Keratinocyte (primary cell): Measurements from ENCODE around the gene PRRC1. TPM values are rescaled to one million over a fixed set of nuclear protein-coding genes. Genes with fewer than 3 reads are reported as not detected.

Source experiments
- DNase-seq: peaks from one replicate; pipeline ENCODE4 v3.0.0-alpha.2; 2011; ENCODE audit warnings: low read depth, missing footprints, low spot score
- FAIRE-seq: peaks from 2 replicates; lab custom pipeline; 2011; peaks lifted over from hg19 to GRCh38; lab: Jason Lieb, UNC
- H2AFZ ChIP-seq: 2 replicates; pipeline ENCODE4 v1.6.0; 2012; ENCODE audit warnings: low read length, control low read depth, inconsistent platforms; ENCODE audit not compliant: control insufficient read depth
- H3K27ac ChIP-seq: 2 replicates; pipeline ENCODE4 v1.5.1; 2011; ENCODE audit warnings: low read length; ENCODE audit not compliant: control insufficient read depth, insufficient read depth
- H3K27me3 ChIP-seq: 3 replicates; pipeline ENCODE4 v1.6.0; 2011; ENCODE audit warnings: low read length; ENCODE audit not compliant: control insufficient read depth, insufficient read depth; ENCODE audit errors: extremely low read depth
- H3K36me3 ChIP-seq, 2 experiments: 2 replicates in 1 of 2; 3 replicates in 1 of 2; pipeline ENCODE4 v1.5.1; 2011; ENCODE audit warnings: low read length in 2 of 2, mild to moderate bottlenecking in 1 of 2; ENCODE audit not compliant: control insufficient read depth in 2 of 2, insufficient read depth in 2 of 2; ENCODE audit errors: extremely low read depth in 1 of 2
- H3K4me1 ChIP-seq: 3 replicates; pipeline ENCODE4 v1.5.1; 2011; ENCODE audit warnings: low read length; ENCODE audit not compliant: control insufficient read depth, insufficient read depth; ENCODE audit errors: extremely low read depth
- H3K4me2 ChIP-seq: 3 replicates; pipeline ENCODE4 v1.6.0; 2011; ENCODE audit warnings: low read depth, low read length; ENCODE audit not compliant: control insufficient read depth, insufficient read depth; ENCODE audit errors: extremely low read depth
- H3K4me3 ChIP-seq, 3 experiments: fragments of 200-600 bp in 1 of 3; sonication (generic) in 1 of 3; 2 replicates in 2 of 3; 3 replicates in 1 of 3; pipeline ENCODE4 v1.5.1; 2011 to 2016; ENCODE audit warnings: low read length in 3 of 3, mild to moderate bottlenecking in 3 of 3, control low read depth in 2 of 3, inconsistent platforms in 1 of 3, low read depth in 1 of 3, mixed read lengths in 1 of 3, mixed run types in 1 of 3, moderate library complexity in 1 of 3; ENCODE audit not compliant: control insufficient read depth in 2 of 3, insufficient read depth in 2 of 3; ENCODE audit errors: extremely low read depth in 1 of 3
- H3K79me2 ChIP-seq: 2 replicates; pipeline ENCODE4 v1.6.0; 2012; ENCODE audit warnings: low read length; ENCODE audit not compliant: control insufficient read depth, insufficient read depth
- H3K9ac ChIP-seq: 3 replicates; pipeline ENCODE4 v1.6.0; 2011; ENCODE audit warnings: low read length; ENCODE audit not compliant: control insufficient read depth, insufficient read depth; ENCODE audit errors: extremely low read depth
- H3K9me1 ChIP-seq: 3 replicates; pipeline ENCODE4 v1.6.0; 2011; ENCODE audit warnings: low read length; ENCODE audit not compliant: control insufficient read depth, insufficient read depth; ENCODE audit errors: extremely low read depth
- H3K9me3 ChIP-seq: 2 replicates; pipeline ENCODE4 v1.5.1; 2012; ENCODE audit warnings: low read depth, low read length; ENCODE audit not compliant: control insufficient read depth
- H4K20me1 ChIP-seq: 3 replicates; pipeline ENCODE4 v1.6.0; 2011; ENCODE audit warnings: low read length; ENCODE audit not compliant: control insufficient read depth, insufficient read depth; ENCODE audit errors: extremely low read depth
- EZH2 ChIP-seq: IDR thresholded peaks from one replicate; pipeline ENCODE4 v1.6.1; 2012; ENCODE audit warnings: inconsistent platforms, mild to moderate bottlenecking, low read length, moderate library complexity
- dilution Hi-C: fragments of 300-500 bp; cut with MboI; formaldehyde crosslinking; loops from one replicate; pipeline ENCODE4 v1.7.0; 2020; ENCODE audit warnings: low sequenced_read_pairs; ENCODE audit not compliant: extremely low pct_ligation_motif_present
- polyA plus RNA-seq, 5 experiments: library from polyadenylated mRNA; depleted of rRNA in 3 of 5; stranded (reverse) in 3 of 5; stranded (forward) in 1 of 5; unstranded in 1 of 5; fragments of >200 nt; gene quantifications; 1 replicate in 1 of 5; 2 replicates in 3 of 5; 3 replicates in 1 of 5; pipeline versions ENCODE4 v1.2.1 to v1.2.3, GENCODE V29; 2011 to 2012; ENCODE audit warnings: missing spikeins in 2 of 5, low read depth in 1 of 5, low replicate concordance in 1 of 5
- TF ChIP-seq, protein P1 (sequence below), 3 experiments: IDR thresholded peaks in 1 of 3; conservative IDR thresholded peaks in 1 of 3; optimal IDR thresholded peaks in 1 of 3; 2 replicates in 2 of 3; 3 replicates in 1 of 3; pipeline versions ENCODE3 to v1.5.1; 2011; ENCODE audit warnings: low read length in 3 of 3, mild to moderate bottlenecking in 3 of 3, moderate library complexity in 2 of 3, control low read depth in 1 of 3, inconsistent platforms in 1 of 3; ENCODE audit not compliant: insufficient read depth in 2 of 3; ENCODE audit errors: extremely low read depth in 1 of 3

Gene PRRC1
- polyA plus RNA-seq, 1 donor (not counting 4 experiments of a cell fraction or from before 2014, with no cell fraction given) = 48.6 TPM

- H3K79me2 ChIP-seq = no peaks in the 10 kb centered on the region
- H2AFZ ChIP-seq = no peak overlapping the region
- no peak overlapping the region for H3K27ac ChIP-seq
- H3K4me2 ChIP-seq = no peak overlapping the region
- FAIRE-seq (no peak), DNase-seq (no peak)
- H3K9me1 ChIP-seq = no peaks in the 10 kb centered on the region
- dilution Hi-C loops = no loop called here
- no peaks in the 10 kb centered on the region for H3K27me3 ChIP-seq
- no peaks in the 10 kb centered on the region for H4K20me1 ChIP-seq
- H3K4me1 ChIP-seq = no peaks in the 10 kb centered on the region
- no peak overlapping the region for H3K4me3 ChIP-seq
- no peak overlapping the region for H3K9ac ChIP-seq
- TF ChIP-seq, protein P1, sequence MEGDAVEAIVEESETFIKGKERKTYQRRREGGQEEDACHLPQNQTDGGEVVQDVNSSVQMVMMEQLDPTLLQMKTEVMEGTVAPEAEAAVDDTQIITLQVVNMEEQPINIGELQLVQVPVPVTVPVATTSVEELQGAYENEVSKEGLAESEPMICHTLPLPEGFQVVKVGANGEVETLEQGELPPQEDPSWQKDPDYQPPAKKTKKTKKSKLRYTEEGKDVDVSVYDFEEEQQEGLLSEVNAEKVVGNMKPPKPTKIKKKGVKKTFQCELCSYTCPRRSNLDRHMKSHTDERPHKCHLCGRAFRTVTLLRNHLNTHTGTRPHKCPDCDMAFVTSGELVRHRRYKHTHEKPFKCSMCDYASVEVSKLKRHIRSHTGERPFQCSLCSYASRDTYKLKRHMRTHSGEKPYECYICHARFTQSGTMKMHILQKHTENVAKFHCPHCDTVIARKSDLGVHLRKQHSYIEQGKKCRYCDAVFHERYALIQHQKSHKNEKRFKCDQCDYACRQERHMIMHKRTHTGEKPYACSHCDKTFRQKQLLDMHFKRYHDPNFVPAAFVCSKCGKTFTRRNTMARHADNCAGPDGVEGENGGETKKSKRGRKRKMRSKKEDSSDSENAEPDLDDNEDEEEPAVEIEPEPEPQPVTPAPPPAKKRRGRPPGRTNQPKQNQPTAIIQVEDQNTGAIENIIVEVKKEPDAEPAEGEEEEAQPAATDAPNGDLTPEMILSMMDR (optimal IDR thresholded peaks at IDR 0.05 in 1 of 3, IDR thresholded peaks at IDR 0.05 in 1 of 3, conservative IDR thresholded peaks at IDR 0.05 in 1 of 3; ENCODE audit: extremely low read depth in 1 of 3, insufficient read depth in 2 of 3, low read length in 3 of 3) = no peak
- TF ChIP-seq EZH2 = no peak
- H3K9me3 ChIP-seq = no peaks in the 10 kb centered on the region
- H3K36me3 ChIP-seq = no peaks in the 10 kb centered on the region
Observed at GRCh38 chr5:127472700-127473099, 44.7 kb upstream of the PRRC1 start.

DNA sequence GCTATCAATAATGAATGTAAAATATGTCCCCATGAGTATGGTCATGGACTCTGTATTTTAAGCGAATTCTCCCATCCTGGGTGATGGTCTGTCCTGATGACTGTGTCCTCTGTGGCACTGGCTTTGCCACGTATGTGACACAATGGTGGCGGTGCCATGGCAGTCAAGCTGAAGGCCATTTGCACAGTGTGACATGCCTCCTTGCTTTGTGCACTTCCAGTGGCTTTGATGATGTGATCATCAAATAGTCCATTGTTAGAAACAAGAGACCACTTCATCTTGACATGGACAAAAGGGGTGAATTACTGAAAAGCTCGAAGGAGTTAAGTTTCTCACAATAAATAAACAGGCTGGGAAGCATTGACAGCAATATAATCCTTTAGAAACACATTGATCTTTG lies 31.0 kb upstream of the PRRC1 start:
- no peak overlapping the region for H3K27ac ChIP-seq
- no peaks in the 10 kb centered on the region for H3K9me1 ChIP-seq
- no peak for FAIRE-seq
- no peak overlapping the region for H2AFZ ChIP-seq
- H4K20me1 ChIP-seq = no peaks in the 10 kb centered on the region
- H3K79me2 ChIP-seq = no peaks in the 10 kb centered on the region
- H3K27me3 ChIP-seq = no peaks in the 10 kb centered on the region
- TF ChIP-seq, protein P1 (optimal IDR thresholded peaks at IDR 0.05 in 1 of 3, IDR thresholded peaks at IDR 0.05 in 1 of 3, conservative IDR thresholded peaks at IDR 0.05 in 1 of 3; ENCODE audit: extremely low read depth in 1 of 3, insufficient read depth in 2 of 3, low read length in 3 of 3) = no peak
- TF ChIP-seq EZH2 = no peak
- H3K4me3 ChIP-seq = no peak overlapping the region
- no peaks in the 10 kb centered on the region for H3K36me3 ChIP-seq
- dilution Hi-C loops = no loop called here
- H3K9me3 ChIP-seq = no peaks in the 10 kb centered on the region
- no peak overlapping the region for H3K9ac ChIP-seq
- DNase-seq = no peak
- no peaks in the 10 kb centered on the region for H3K4me1 ChIP-seq
- H3K4me2 ChIP-seq = no peak overlapping the region
